Eye (tissue), 1 donor: Measurements from ENCODE around the gene ITGAX.
"Not testable (repeated sequence)": the region's sequence is repeated elsewhere in the genome, so short reads cannot be mapped to it uniquely, and the experiment has no call there.

Experiments used
- DNase-seq: peaks from one replicate; pipeline ENCODE4 v3.0.0-alpha.2; 2015

ITGAX gene

GRCh38 chr16:31354394-31355291 lies at the start of gene ITGAX:
ITGAX (plus strand) TSS chr16:31355176; CDS start chr16:31355255, 79 bp downstream.
- no peak for DNase-seq

GRCh38 chr16:31305219-31305618 lies 49.8 kb upstream of the ITGAX start:
- no peak for DNase-seq

- DNase-seq, result not testable (repeated sequence)
These were observed 46.6 kb upstream of the ITGAX start for GRCh38 chr16:31308381-31308780.

- no peak for DNase-seq
These were observed 32.5 kb upstream of the ITGAX start for GRCh38 chr16:31322500-31322899.

GRCh38 chr16:31323959-31324629 lies 30.9 kb upstream of the ITGAX start:
- DNase-seq, result no peak

GRCh38 chr16:31325171-31325570 lies 29.8 kb upstream of the ITGAX start:
- no peak for DNase-seq

- no peak for DNase-seq
These were observed 27.2 kb upstream of the ITGAX start for GRCh38 chr16:31327646-31328225.

GRCh38 chr16:31328322-31329052 lies 26.5 kb upstream of the ITGAX start:
- DNase-seq, result no peak

- DNase-seq, result no peak
These were observed 25.1 kb upstream of the ITGAX start for GRCh38 chr16:31329671-31330552.

GRCh38 chr16:31330553-31330890 lies 24.5 kb upstream of the ITGAX start:
- no peak for DNase-seq

- no peak for DNase-seq
These were observed 23.7 kb upstream of the ITGAX start for GRCh38 chr16:31331141-31331764.

- no peak for DNase-seq
These were observed 23.1 kb upstream of the ITGAX start for GRCh38 chr16:31331807-31332301.

- DNase-seq, result no peak
These were observed 22.4 kb upstream of the ITGAX start for GRCh38 chr16:31332544-31332943.

- no peak for DNase-seq
These were observed 21.0 kb upstream of the ITGAX start for GRCh38 chr16:31333686-31334649.

GRCh38 chr16:31334934-31335333 lies 20.0 kb upstream of the ITGAX start:
- DNase-seq, result no peak

GRCh38 chr16:31335431-31335830 lies 19.5 kb upstream of the ITGAX start:
- DNase-seq, result no peak

- not testable (repeated sequence) for DNase-seq
These were observed 16.8 kb upstream of the ITGAX start for GRCh38 chr16:31338166-31338685.

- DNase-seq, result no peak
These were observed 10.3 kb upstream of the ITGAX start for GRCh38 chr16:31344712-31345111.

GRCh38 chr16:31347445-31347844 lies 7.5 kb upstream of the ITGAX start:
- no peak for DNase-seq

GRCh38 chr16:31348579-31348978 lies 6.4 kb upstream of the ITGAX start:
- no peak for DNase-seq
